PFSK-1 (cell line): ENCODE results near the gene MAPK13.

ENCODE experiments used
- POLR2AphosphoS5 ChIP-seq: IDR thresholded peaks from 2 replicates; pipeline ENCODE4 v1.6.1; 2012; ENCODE audit warnings: low read depth, mild to moderate bottlenecking, control low read depth, low read length, moderate library complexity
- REST ChIP-seq, 2 experiments: IDR thresholded peaks; 2 replicates each; pipeline versions ENCODE4 v1.6.1 to v1.8.0; 2011 to 2012; ENCODE audit warnings: low read depth in 2 of 2, low read length in 2 of 2, control low read depth in 1 of 2, inconsistent platforms in 1 of 2, mild to moderate bottlenecking in 1 of 2, moderate library complexity in 1 of 2; ENCODE audit not compliant: insufficient read depth in 1 of 2
- SIN3A ChIP-seq: IDR thresholded peaks from 2 replicates; pipeline ENCODE4 v1.6.1; 2012; ENCODE audit warnings: mild to moderate bottlenecking, low read length, moderate library complexity, borderline replicate concordance; ENCODE audit not compliant: insufficient read depth
- TAF1 ChIP-seq: IDR thresholded peaks from 2 replicates; pipeline ENCODE4 v1.6.1; 2012; ENCODE audit warnings: low read length, control low read depth, borderline replicate concordance; ENCODE audit not compliant: insufficient read depth

GRCh38 chr6:36187446-36187845 lies 57.1 kb downstream of the MAPK13 start:
- TF ChIP-seq REST (IDR thresholded peaks at IDR 0.05; ENCODE audit: insufficient read depth in 1 of 2, low read depth in 2 of 2, low read length in 2 of 2) (no peak), POLR2AphosphoS5 (no peak), TAF1 (no peak), SIN3A (no peak)
